IMR-90 (cell line): ENCODE results near the gene FAM234B. TPM values are rescaled to one million over a fixed set of nuclear protein-coding genes. Genes with fewer than 3 reads are reported as not detected.
A peak's percentile ranks its signal among the peaks of the same experiment; 100 is the strongest.

Experiments used
- ATAC-seq: fragments of 200-7000 bp; cut with Tn5 transposase; 2 replicates; pipeline ENCODE4 v1.9.1; 2020; ENCODE audit warnings: low read depth, mild to moderate bottlenecking, moderate library complexity
- BruUV-seq: library from RNA; stranded (reverse); fragments of 400-500 nt; replicated peaks from 2 replicates; lab custom pipeline; 2021; lab: Mats Ljungman, UMichigan
- CTCF ChIA-PET: fragments of 300-600 bp; formaldehyde crosslinking; extraction: SDS; loops from one replicate; lab custom pipeline; 2021; ENCODE audit warnings: antibody characterized with exemption; lab: Yijun Ruan, JAX
- POLR2A ChIA-PET: fragments of 300-600 bp; sonication (Branson Sonifier 250); formaldehyde crosslinking; loops from one replicate; lab custom pipeline; 2022; ENCODE audit warnings: antibody characterized with exemption; ENCODE audit not compliant: unreplicated experiment; lab: Charles Lee
- DNase-seq: peaks from one replicate; pipeline ENCODE4 v3.0.0; 2013
- H2AFZ ChIP-seq: replicated peaks from 2 replicates; pipeline ENCODE3; 2013; ENCODE audit warnings: low read length, mild to moderate bottlenecking; ENCODE audit not compliant: poor library complexity
- H2AK5ac ChIP-seq: 2 replicates; pipeline ENCODE4 v1.6.1; 2013; ENCODE audit warnings: low read depth, low read length, inconsistent platforms
- H2AK9ac ChIP-seq: replicated peaks from 2 replicates; pipeline ENCODE3; 2013; ENCODE audit warnings: mild to moderate bottlenecking, low read depth, low read length, moderate library complexity; ENCODE audit not compliant: poor library complexity
- H2BK120ac ChIP-seq: 2 replicates; pipeline ENCODE4 v1.6.1; 2013; ENCODE audit warnings: low read depth, low read length, inconsistent platforms
- H2BK15ac ChIP-seq: 3 replicates; pipeline ENCODE4 v1.6.1; 2013; ENCODE audit warnings: low read depth, low read length, inconsistent platforms
- H2BK20ac ChIP-seq: 2 replicates; pipeline ENCODE4 v1.6.1; 2013; ENCODE audit warnings: low read depth, mild to moderate bottlenecking, inconsistent platforms, low read length, moderate library complexity
- H2BK5ac ChIP-seq: 2 replicates; pipeline ENCODE4 v1.6.1; 2013; ENCODE audit warnings: mild to moderate bottlenecking, low read depth, low read length, inconsistent platforms; ENCODE audit not compliant: poor library complexity, severe bottlenecking
- H3K14ac ChIP-seq: replicated peaks from 2 replicates; pipeline ENCODE4 v1.6.1; 2013; ENCODE audit warnings: low read depth, low read length, inconsistent platforms
- H3K18ac ChIP-seq: 2 replicates; pipeline ENCODE4 v1.6.1; 2013; ENCODE audit warnings: low read depth, low read length, control low read depth
- H3K23ac ChIP-seq: 2 replicates; pipeline ENCODE4 v1.6.1; 2013; ENCODE audit warnings: low read depth, low read length, inconsistent platforms
- H3K27ac ChIP-seq: 2 replicates; pipeline ENCODE4 v1.5.1; 2013; ENCODE audit warnings: mild to moderate bottlenecking, control low read depth, low read length; ENCODE audit not compliant: insufficient read depth
- H3K27me3 ChIP-seq: 2 replicates; pipeline ENCODE4 v1.6.1; 2013; ENCODE audit warnings: low read length; ENCODE audit not compliant: control insufficient read depth, insufficient read depth
- H3K36me3 ChIP-seq: 2 replicates; pipeline ENCODE4 v1.6.1; 2013; ENCODE audit warnings: low read length, mixed read lengths; ENCODE audit not compliant: control insufficient read depth, insufficient read depth
- H3K4ac ChIP-seq: 2 replicates; pipeline ENCODE4 v1.6.1; 2013; ENCODE audit warnings: low read depth, low read length, inconsistent platforms
- H3K4me1 ChIP-seq: 2 replicates; pipeline ENCODE4 v1.6.1; 2013; ENCODE audit warnings: low read length, mixed read lengths; ENCODE audit not compliant: control insufficient read depth, insufficient read depth
- H3K4me2 ChIP-seq: 2 replicates; pipeline ENCODE4 v1.6.1; 2013; ENCODE audit warnings: low read depth, mild to moderate bottlenecking, control low read depth, low read length, moderate library complexity
- H3K4me3 ChIP-seq: 2 replicates; pipeline ENCODE4 v1.5.1; 2013; ENCODE audit warnings: low read depth, mild to moderate bottlenecking, control low read depth, low read length, moderate library complexity; ENCODE audit not compliant: insufficient read depth
- H3K56ac ChIP-seq: 2 replicates; pipeline ENCODE4 v1.6.1; 2013; ENCODE audit warnings: low read length, inconsistent platforms; ENCODE audit not compliant: insufficient read depth; ENCODE audit errors: extremely low read depth
- H3K79me1 ChIP-seq, 2 experiments: 2 replicates each; pipeline ENCODE4 v1.6.1; 2013; ENCODE audit warnings: low read length in 2 of 2, inconsistent platforms in 1 of 2, low read depth in 1 of 2
- H3K9ac ChIP-seq: 2 replicates; pipeline ENCODE4 v1.6.1; 2013; ENCODE audit warnings: low read depth, low read length, control low read depth
- H3K9me1 ChIP-seq: 2 replicates; pipeline ENCODE4 v1.6.1; 2013; ENCODE audit warnings: low read length, inconsistent platforms; ENCODE audit not compliant: insufficient read depth
- H3K9me3 ChIP-seq: 2 replicates; pipeline ENCODE4 v1.6.1; 2013; ENCODE audit warnings: low read length; ENCODE audit not compliant: control insufficient read depth, insufficient read depth
- H4K20me1 ChIP-seq: 2 replicates; pipeline ENCODE4 v1.6.1; 2013; ENCODE audit warnings: low read length, inconsistent platforms; ENCODE audit not compliant: insufficient read depth
- H4K5ac ChIP-seq: 2 replicates; pipeline ENCODE4 v1.6.1; 2013; ENCODE audit warnings: mild to moderate bottlenecking, low read depth, low read length, control low read depth
- H4K8ac ChIP-seq, 2 experiments: 2 replicates each; pipeline ENCODE4 v1.6.1; 2013; ENCODE audit warnings: low read depth in 2 of 2, low read length in 2 of 2, control low read depth in 1 of 2, inconsistent platforms in 1 of 2
- H4K91ac ChIP-seq: 2 replicates; pipeline ENCODE4 v1.6.1; 2013; ENCODE audit warnings: low read depth, low read length, inconsistent platforms; ENCODE audit not compliant: insufficient read depth
- CEBPB ChIP-seq: IDR thresholded peaks from 2 replicates; pipeline ENCODE4 v1.6.1; 2012; ENCODE audit warnings: low read depth, low read length, improper control_type of control experiment
- MAFK ChIP-seq: IDR thresholded peaks from 2 replicates; pipeline ENCODE4 v1.6.1; 2012; ENCODE audit warnings: low read depth, low read length, improper control_type of control experiment
- WGBS, 2 experiments: methylation state at CpG; one replicate each; pipeline versions ENCODE4 v1.1.5 to v1.1.7; 2013; ENCODE audit warnings: missing lambda C conversion rate in 2 of 2; ENCODE audit not compliant: insufficient read length in 1 of 2; ENCODE audit errors: extremely low coverage in 2 of 2; 5-methylcytosine and 5-hydroxymethylcytosine counted together
- dilution Hi-C: fragments of 300-500 bp; cut with HindIII; formaldehyde crosslinking; loops from one replicate; pipeline ENCODE4 v1.14.3; 2018; ENCODE audit warnings: low sequenced_read_pairs; ENCODE audit not compliant: unreplicated experiment
- in situ Hi-C: fragments of 300-500 bp; cut with MboI; formaldehyde crosslinking; loops from 3 replicates; pipeline ENCODE4 v1.14.3; 2019; ENCODE audit warnings: low sequenced_read_pairs, inconsistent platforms, mixed read lengths
- intact Hi-C: fragments of 100-400 bp; cut with micrococcal nuclease; formaldehyde crosslinking; loops from 2 replicates; pipeline ENCODE4 v1.10.0; 2022
- polyA plus RNA-seq, 3 experiments: library from polyadenylated mRNA; depleted of rRNA; stranded (reverse); fragments of >200 nt; gene quantifications; 2 replicates each; pipeline ENCODE4 v1.2.3, GENCODE V29; 2012; ENCODE audit warnings: low replicate concordance in 1 of 3
- total RNA-seq: library from RNA; depleted of rRNA; stranded (reverse); fragments of >200 nt; gene quantifications from 2 replicates; pipeline ENCODE4 v1.2.3, GENCODE V29; 2012

The FAM234B gene
- total and polyA plus RNA-seq, 2 of the 4 experiments (the other 2 are of a cell fraction), result 3.6 to 8.6 TPM

- DNase-seq (no peak), ATAC-seq (no peak)
- in situ Hi-C loops (loop anchor here (5.0 to 10.0 kb wide), 2 partner anchors 117 to 181 kb away; no protein-coding TSS in a partner anchor), intact Hi-C loops (loop anchor here (5.0 kb wide), 1 partner anchor 308 kb away; the partner anchor contains the start of gene APOLD1), dilution Hi-C loops (no loop called here)
- Histone ChIP-seq H3K9ac (no peak overlapping the region), H3K18ac (0 out of 2 replicates have a peak overlapping the region, but pooled peaks have one; percentile 6), H3K4me1 (peaks cover 35% of the 10 kb centered on the region), H2BK20ac (peak overlapping the region; percentile 82), H3K9me1 (peaks cover 19% of the 10 kb centered on the region), H2BK120ac (peak overlapping the region; percentile 79), H4K8ac (peak overlapping the region in 1 of 2 experiments; percentile 47; a peak in 2 of 4 replicates), H2BK15ac (peak overlapping the region; percentile 78; the same call in 2 of the 3 replicates), H3K9me3 (no peaks in the 10 kb centered on the region), H3K27ac (no peak overlapping the region), H3K56ac (no peak overlapping the region; the same call in 1 of the 2 replicates), H2AK9ac (no peak overlapping the region), H3K23ac (peak overlapping the region; percentile 8), H3K36me3 (no peaks in the 10 kb centered on the region), H3K79me1 (peaks cover 0 to 28% of the 10 kb centered on the region in 2 experiments; a peak in 2 of 4 replicates), H3K14ac (peak overlapping the region; percentile 11; the same call in 1 of the 2 replicates), H4K5ac (no peak overlapping the region; the same call in 1 of the 2 replicates), H2AK5ac (peak overlapping the region; percentile 64), H3K27me3 (no peaks in the 10 kb centered on the region), H3K4me2 (no peak overlapping the region), H4K91ac (peak overlapping the region; percentile 81), H3K4ac (peak overlapping the region; percentile 61), H2AFZ (no peak overlapping the region), H3K4me3 (no peak overlapping the region), H2BK5ac (peak overlapping the region; percentile 32), H4K20me1 (no peaks in the 10 kb centered on the region)
- ChIA-PET CTCF (interaction anchor here (0.7 to 1.4 kb wide), 3 partner anchors 71 to 116 kb away, joined by 3 to 9 read pairs (median 4); no protein-coding TSS in a partner anchor), POLR2A (interaction anchor here (0.6 kb wide), 1 partner anchor 51 kb away, joined by 3 read pairs; no protein-coding TSS in a partner anchor)
- no TSS peak for BruUV-seq
- WGBS, 2 experiments, result 17% methylated on average over 1 of the region's 8 CpGs; no CpG with 5 or more reads in 1 of the 2 experiments
- TF ChIP-seq CEBPB (no peak), MAFK (peak; percentile 69)
Observed at GRCh38 chr12:13095266-13095995, 51.2 kb downstream of the FAM234B start.
